Measurements from ENCODE around the gene CASQ1. TPM values are rescaled to one million over a fixed set of nuclear protein-coding genes. Genes with fewer than 3 reads are reported as not detected.

The CASQ1 gene
- total RNA-seq = not detected in 2 replicates

DNA sequence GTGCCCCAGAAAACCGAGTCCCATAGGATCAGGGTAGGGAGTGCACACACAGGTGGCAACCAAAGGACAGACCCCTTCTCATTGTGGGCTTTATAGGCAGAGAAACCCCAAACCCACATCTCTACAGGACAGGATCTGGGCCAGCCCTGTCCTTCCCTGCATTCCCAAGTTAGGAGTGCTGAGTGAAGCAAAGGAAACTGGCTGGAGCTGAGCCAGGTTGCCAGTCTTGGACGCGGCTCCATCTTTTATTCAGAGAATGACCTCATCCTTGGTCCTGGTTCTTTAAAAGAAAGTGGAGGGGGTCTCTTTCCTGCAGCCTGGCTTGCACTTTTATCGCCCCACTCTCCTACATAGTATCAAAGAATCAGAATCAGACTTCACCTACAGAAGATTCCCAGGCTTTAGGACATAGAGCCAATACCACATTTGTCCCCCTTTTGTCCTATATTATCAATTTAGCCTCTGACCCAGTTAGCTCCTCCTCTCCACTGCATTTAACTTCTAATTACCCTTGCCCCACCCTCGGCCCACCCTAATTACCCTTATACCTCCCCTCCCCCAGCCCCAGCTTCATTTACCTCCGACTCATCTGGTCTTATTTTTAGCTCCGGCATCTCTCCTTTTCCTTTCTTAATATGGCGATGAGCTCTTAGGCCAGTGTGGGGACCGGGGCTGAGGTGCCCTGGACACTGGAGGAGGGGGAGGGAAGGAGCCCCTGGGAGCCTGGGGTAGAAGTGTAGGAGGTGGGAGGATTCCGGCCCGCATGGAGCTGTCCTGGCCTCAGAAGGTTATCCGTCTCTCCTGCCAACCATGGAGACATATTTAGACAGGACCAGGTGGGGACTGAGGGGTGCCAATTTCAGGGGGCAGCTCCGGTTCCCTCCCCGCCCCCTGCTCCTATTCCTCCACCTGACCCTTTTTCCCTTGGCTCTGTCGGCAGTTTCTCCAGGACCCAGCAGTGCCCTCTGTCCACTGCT is at the start of gene CASQ1:
CASQ1 (plus strand) TSS at position 927 of the 977 bp plus-strand sequence. CDS start 177 bp downstream, outside the sequence.
- DNase-seq (ENCODE audit: extremely low read depth, low read depth, low spot score) = no peak

DNA sequence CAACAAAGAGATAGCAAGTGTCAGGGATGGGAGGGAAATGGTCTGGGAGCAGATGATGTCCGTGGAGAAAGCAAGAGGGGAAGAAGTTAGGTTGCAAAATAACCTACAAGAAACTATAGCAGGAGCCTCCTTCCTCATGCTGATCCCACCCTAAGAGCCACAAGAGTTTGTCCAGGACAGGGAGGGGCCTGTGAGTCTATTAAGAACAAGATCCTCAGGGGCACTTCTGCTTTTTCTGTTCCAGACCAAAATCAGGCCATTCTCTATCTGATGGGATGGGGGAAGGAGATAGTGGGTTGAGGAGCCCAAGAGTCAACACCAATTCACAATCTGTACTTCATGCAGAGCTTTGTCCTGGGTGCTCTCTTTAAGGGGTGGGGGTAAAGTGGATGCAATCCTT is 46.7 kb upstream of the CASQ1 start:
- no peak for DNase-seq (ENCODE audit: extremely low read depth, low read depth, low spot score)

DNA sequence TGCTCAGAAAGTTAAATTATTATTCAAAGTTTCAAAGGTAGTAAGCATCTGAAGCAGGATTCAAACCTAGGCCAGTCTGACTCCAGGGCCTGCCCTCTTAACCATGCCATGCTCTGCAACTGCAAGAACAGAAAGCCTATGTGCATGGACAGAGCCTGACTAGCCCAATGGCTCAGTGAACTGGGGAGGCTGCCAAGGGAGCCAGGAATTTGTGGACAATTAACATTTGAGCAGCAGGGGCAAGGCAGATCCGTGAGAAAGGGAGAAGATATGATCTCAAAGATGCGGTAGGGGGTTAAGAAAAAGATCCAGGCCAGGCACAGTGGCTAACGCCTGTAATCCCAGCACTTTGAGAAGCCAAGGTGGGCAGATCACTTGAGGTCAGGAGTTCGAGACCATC is 45.5 kb upstream of the CASQ1 start:
- DNase-seq (ENCODE audit: extremely low read depth, low read depth, low spot score) = no peak

DNA sequence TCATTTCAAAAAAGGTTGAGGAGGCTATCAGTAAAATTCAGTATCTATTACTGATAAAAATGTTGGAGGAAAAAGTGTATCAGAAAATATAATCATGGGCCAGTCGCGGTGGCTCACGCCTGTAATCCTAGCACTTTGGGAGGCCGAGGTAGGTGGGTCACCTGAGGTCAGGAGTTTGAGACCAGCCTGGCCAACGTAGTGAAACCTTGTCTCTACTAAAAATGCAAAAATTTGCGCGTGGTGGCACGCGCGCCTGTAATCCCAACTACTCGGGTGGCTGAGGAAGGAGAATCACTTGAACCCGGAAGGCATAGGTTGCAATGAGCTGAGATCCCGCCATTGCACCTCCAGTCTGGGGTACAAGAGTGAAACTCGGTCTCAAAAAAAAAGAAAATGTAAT is 44.3 kb upstream of the CASQ1 start:
- DNase-seq (ENCODE audit: extremely low read depth, low read depth, low spot score) = no peak

DNA sequence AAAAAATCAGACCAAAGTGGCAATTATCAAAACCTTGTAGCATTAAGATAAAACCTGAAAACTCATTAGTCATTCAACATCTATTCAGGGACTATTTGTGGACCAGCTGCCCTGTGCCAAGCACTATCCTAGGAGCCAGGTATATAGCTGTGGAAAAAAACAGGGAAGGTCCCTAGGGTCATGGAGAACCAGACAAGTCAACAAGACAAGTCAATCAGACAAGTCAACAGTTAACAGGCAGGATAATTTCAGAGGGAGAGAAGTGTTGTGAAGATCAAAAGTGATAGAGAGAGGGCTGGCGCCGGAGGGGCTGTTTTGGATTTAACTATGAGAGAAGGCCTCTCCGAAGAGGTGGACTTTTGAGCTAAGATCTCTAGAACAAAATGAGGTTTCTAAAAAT is 42.3 kb upstream of the CASQ1 start:
- DNase-seq (ENCODE audit: extremely low read depth, low read depth, low spot score) = no peak

DNA sequence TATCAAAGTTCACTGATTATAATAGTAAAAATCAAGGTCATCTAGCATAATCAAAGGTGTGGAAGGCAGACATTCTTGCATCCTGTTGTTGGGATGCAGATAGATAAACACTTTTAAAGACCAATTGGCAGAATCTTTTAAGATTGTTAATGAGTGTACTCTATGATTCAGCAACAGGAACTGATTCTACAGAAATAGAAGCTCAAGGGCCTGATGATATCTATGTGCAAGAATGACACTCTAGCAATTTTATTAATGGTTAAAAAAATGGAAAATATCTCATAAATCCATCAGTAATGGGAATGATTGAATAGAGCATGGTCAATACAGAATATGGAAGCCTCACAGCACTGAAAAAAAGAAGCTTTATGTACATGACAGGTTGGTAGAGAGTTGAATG is 41.1 kb upstream of the CASQ1 start:
- no peak for DNase-seq (ENCODE audit: extremely low read depth, low read depth, low spot score)

DNA sequence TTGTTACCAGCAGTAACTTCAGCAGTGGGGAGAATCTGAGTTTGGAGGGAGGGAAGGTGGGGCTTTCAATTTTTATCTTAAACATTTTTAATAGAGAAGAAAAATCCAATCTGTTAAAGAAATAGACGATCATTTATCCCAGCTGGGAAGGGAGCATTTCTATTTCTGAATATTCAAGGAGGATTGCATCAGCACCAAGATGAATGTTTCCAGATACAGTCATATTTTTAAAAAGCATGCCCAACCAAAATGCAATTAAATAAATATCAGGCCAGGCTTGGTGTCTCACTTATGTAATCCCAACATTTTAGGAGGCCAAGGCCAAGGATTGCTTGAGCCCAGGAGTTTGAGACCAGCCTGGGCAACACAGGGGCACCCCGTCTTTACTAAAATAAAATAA is 40.7 kb upstream of the CASQ1 start:
- no peak for DNase-seq (ENCODE audit: extremely low read depth, low read depth, low spot score)

DNA sequence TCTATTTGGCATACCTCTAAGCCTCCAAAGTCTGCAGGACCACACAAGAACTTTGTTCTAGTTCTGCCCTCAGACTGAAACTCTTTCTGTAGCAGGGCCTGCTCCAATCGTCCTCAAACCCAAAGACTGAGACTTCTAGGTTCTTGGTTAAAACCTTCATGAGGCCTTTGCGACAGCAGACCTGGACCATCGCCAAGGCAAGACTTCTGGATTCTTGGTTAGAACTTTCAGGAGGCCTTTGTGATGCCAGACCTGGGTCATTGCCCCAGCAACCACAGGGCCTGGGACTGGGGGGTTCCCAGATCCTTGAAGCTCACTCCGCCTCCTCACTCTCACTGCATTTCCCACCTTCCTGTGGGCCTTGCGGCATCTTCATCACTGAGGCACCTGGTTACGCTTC is 39.1 kb upstream of the CASQ1 start, which contains the start of gene ATP1A4:
ATP1A4 (plus strand) TSS at position 301 of the 400 bp plus-strand sequence. CDS start 438 bp downstream, outside the sequence.
- DNase-seq (ENCODE audit: extremely low read depth, low read depth, low spot score) = no peak

DNA sequence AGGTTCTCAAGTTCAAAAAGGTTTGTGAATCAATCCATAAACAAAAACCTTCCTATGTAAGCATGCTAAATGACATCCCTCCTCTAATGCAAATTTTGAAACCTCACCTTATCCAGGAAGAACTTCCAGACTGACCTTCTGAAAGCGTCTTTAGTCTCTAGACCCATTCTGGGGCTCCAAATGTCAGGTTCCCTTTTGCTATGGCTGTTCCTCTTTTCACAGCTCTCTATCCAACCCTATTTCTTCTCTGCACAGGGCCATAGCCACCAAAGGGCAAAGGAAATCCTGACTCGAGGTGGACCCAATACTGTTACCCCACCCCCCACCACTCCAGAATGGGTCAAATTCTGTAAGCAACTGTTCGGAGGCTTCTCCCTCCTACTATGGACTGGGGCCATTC is 35.6 kb upstream of the CASQ1 start:
- no peak for DNase-seq (ENCODE audit: extremely low read depth, low read depth, low spot score)

DNA sequence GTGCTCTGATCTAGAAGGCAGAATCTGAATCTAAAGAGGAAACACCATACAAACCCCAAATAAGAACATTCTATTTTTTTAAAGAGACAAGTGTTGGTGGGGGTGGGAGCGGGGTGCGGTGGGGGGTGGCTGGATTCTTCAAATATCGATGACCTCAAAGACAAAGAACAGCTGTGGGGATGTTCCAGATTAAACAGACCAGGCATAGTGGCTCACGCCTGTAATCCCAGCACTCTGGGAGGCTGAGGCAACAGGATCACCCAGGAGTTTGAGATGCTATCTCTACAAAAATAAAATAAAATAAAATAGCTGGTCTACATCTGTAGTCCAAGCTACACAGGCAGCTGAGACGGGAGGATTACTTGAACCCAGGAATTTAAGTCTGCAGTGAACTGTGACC is 34.0 kb upstream of the CASQ1 start:
- no peak for DNase-seq (ENCODE audit: extremely low read depth, low read depth, low spot score)

DNA sequence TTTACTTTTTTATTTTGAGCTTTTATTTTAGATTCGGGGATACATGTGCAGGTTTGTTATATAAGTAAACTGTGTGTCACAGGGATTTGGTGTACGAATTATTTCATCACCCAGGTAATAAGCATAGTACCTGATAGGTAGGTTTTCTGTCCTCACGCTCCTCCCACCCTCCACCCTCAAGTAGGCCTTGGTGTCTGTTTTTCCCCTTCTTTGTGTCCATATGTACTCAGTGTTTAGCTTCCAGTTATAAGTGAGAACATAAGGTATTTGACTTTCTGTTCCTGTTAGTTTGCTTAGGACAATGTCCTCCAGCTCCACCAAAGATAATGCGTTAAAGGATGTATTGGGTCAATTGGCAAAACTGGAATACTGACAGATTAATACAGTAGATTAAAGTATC is 33.2 kb upstream of the CASQ1 start:
- DNase-seq (ENCODE audit: extremely low read depth, low read depth, low spot score) = no peak

DNA sequence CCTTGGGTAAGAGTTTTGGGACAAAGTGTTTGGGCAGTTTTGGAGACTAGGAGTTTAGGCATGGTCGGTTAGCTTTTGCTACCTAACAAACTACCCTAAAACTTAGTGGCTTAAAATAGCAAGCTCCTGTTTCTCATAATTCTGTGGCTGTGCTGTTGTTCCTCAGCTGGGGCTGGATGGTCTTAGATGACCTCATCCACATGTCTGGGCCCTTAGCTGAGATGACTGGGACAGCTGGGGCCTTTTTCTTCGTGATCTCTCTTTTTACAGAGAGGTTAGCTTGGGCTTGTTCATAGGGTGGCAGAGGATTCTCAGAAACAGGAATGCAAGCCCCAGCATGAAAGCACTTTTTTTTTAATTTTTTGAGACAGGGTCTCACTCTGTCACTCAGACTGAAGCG is 32.3 kb upstream of the CASQ1 start:
- DNase-seq (ENCODE audit: extremely low read depth, low read depth, low spot score) = no peak

DNA sequence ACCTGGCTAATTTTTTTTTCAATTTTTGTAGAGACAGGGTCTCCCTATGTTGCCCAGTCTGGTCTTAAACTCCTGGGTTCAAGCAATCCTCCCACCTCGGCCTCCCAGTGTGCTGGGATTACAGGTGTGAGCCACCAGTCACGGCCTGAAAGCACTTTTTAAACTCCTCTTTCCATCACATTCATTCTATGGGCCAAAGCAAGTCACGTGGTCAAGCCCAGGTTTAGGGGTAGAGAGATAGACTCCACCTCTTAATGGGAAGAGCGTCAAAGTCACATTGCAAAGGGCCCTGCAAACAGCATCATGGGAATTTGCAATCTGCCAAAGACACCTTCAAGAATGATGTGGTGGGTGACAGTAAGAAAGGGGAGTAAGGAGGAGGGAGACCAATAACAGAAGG is 31.8 kb upstream of the CASQ1 start:
- DNase-seq (ENCODE audit: extremely low read depth, low read depth, low spot score) = no peak

DNA sequence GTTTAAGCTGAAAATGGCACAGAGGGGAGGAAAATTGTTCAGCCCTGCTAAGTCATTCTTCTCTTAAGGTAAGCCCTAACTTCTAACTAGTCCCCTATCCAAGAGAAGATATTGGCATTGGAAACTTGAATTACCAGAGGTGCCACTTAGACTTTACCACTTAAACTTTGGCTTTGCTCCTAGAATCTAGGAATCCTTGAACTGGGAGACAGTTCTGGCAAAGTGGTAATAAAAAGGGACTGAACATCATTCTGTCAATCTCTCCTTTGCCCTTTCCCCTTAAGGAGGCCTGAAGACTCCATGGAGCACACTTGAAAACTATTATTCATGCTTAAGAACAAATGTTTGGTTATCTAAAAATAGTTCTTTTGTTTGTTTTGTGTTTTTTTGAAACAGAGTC is 30.5 kb upstream of the CASQ1 start:
- DNase-seq (ENCODE audit: extremely low read depth, low read depth, low spot score) = no peak

DNA sequence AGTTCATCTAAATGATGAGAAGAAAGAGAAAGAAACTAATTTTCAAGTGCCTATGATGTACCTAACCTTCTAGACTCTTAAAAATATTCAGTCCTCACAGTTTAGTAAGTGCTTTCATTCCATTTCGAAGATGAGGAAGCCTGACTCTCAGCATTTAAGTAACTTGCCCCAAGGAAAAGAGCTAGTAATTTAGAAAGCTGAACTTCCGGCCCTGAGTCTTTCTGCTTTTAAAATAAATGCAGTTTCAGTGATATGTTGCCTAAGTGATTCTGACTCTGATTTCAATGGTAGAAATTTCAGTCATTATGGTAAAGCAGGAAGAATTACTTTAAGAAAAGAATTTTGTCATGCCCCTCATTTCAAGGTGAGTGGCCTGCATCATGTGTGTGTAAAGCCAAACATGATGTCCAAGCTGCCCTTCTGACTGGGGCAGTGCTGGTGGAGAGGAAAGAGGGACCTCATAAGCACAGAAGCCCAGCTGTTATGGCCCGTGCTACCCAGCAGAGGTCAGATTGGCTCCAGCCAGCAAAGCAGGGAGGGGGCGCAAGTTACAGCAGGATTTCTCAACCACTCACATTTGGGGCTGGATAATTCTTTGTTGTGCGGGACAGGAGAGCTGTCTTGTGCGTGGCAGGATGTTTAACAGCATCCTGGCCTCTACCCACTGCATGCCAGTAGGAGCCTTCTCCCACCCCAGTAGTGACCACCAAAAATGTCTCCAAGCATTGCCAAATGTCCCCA is 28.2 kb upstream of the CASQ1 start:
- DNase-seq (ENCODE audit: extremely low read depth, low read depth, low spot score) = no peak

DNA sequence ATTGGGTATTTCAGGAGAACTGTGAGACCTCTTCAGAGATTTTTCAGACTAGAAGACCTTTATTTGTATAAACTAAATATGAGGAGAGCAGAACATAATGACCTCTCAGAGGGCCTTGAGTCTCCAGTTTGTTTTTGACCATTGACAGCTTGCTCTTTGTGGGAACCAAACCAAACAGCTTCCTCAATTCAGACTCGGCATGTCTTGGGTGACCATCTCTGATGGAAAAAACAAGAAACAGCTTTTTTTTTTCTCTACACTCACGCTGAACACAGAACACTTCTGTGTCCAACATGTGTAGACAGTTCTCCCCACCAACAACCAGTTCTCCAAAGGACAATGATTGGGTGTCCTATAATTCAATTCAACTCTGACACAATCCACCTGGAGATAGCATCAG is 27.4 kb upstream of the CASQ1 start:
- DNase-seq (ENCODE audit: extremely low read depth, low read depth, low spot score) = no peak

DNA sequence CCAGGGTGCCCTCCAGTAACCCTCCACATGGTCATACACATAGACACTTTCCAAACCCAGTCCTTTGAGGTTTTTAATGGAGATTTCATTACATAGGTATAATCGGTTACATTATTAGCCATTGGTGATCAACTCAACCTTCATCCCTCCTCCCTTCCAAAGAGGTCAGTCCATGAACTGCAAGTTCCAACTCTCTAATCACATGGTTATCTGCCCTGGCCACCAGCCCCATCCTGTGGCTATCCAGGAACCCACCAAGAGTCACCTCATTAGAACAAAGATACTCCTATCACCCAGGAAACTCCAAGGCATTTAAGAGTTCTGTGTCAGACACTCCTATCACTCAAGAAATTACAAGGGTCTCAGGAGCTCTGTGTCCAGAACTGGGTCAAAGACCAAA is 26.8 kb upstream of the CASQ1 start:
- DNase-seq (ENCODE audit: extremely low read depth, low read depth, low spot score) = no peak

DNA sequence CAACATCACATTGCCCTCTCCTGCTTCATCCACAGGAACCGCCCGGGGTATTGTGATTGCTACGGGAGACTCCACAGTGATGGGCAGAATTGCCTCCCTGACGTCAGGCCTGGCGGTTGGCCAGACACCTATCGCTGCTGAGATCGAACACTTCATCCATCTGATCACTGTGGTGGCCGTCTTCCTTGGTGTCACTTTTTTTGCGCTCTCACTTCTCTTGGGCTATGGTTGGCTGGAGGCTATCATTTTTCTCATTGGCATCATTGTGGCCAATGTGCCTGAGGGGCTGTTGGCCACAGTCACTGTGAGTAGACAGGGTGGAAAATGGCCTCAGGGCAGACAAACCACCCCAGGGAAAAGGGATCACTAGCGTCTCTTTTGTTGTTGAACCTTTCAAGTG is 26.3 kb upstream of the CASQ1 start:
- DNase-seq (ENCODE audit: extremely low read depth, low read depth, low spot score) = no peak

DNA sequence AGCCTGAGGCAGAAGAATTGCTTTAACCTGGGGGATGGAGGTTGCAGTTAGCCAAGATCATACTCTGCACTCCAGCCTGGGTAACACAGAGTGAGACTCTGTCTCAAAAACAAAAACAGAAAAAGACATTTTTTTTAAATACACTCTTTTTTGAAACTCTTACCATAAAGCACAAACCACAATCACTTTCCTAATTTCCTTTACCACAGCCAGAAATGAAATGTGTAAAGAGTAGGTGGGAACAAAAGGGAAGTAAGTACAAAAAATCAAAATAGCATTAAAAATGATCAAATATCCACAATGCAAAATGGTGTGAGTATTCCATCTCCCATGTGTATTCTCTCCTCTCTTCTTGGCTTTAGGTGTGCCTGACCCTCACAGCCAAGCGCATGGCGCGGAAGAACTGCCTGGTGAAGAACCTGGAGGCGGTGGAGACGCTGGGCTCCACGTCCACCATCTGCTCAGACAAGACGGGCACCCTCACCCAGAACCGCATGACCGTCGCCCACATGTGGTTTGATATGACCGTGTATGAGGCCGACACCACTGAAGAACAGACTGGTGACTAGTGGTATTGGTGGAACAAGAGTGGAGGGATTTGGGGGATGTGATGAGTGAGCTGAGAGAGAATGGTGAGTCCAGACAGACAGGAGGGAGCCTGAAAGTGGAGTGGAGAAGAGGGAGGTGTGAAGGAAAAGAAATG is 24.1 kb upstream of the CASQ1 start:
- no peak for DNase-seq (ENCODE audit: extremely low read depth, low read depth, low spot score)

DNA sequence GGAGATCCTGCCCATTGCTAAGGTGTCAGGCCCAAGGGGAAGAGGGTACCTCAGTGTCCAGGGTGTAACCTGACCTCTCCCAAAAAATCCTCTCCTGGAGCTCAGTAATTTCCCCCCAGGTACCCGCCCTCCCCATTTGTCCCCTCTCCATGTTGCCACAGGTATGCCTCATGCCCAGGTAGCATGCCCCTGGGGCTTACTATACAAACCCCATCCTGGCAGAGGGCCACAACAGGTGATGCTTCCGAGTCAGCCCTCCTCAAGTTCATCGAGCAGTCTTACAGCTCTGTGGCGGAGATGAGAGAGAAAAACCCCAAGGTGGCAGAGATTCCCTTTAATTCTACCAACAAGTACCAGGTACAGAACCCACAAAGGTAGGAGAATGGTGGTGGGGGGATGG is 23.3 kb upstream of the CASQ1 start:
- DNase-seq (ENCODE audit: extremely low read depth, low read depth, low spot score) = no peak

DNA sequence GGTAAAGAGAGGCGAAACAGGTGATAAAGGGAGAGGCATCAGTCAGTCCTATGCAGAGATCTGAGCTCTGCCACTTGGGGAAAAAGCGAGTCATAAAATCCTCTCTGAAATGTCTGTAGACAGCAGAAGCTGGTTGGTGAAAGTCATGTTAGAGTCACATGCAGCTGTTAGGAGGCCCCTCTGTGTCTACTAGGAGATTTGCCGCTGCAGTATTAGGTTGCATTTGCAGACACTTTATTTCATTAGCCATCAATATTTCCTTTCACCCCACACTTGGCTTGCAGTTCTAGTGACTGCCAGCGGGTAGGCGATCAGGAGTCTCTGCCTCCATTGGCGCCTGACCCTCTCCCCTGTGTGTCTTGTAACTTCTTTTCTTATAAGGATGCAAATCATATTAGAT is 22.8 kb upstream of the CASQ1 start:
- DNase-seq (ENCODE audit: extremely low read depth, low read depth, low spot score) = no peak

Measured in glomerular endothelial cell (primary cell).